HepG2 (cell line): Measurements from ENCODE around the gene CD320. TPM values are rescaled to one million over a fixed set of nuclear protein-coding genes. Genes with fewer than 3 reads are reported as not detected.

ENCODE experiments used
- CCAR2 ChIP-seq: fragments of 200-400 bp; formaldehyde crosslinking; optimal IDR thresholded peaks from 2 replicates; pipeline ENCODE3; 2018; ENCODE audit warnings: low read depth, mild to moderate bottlenecking, low read length, moderate library complexity
- DPF2 ChIP-seq: sonication (generic); formaldehyde crosslinking; IDR thresholded peaks from 2 replicates; pipeline ENCODE4 v1.4.0; 2020; ENCODE audit warnings: mild to moderate bottlenecking, low read depth, missing genetic modification reagents, borderline replicate concordance
- HES4 ChIP-seq: sonication (generic); formaldehyde crosslinking; IDR thresholded peaks from 2 replicates; pipeline ENCODE4 v1.9.0; 2021; ENCODE audit warnings: mild to moderate bottlenecking, missing genetic modification reagents, borderline replicate concordance
- HNRNPH1 ChIP-seq: fragments of 200-400 bp; formaldehyde crosslinking; optimal IDR thresholded peaks from 2 replicates; pipeline ENCODE3; 2017; ENCODE audit warnings: mild to moderate bottlenecking, low read depth, low read length
- IRF1 ChIP-seq: sonication (generic); formaldehyde crosslinking; IDR thresholded peaks from 2 replicates; pipeline ENCODE4 v1.4.0; 2020; ENCODE audit warnings: low read depth, mild to moderate bottlenecking, missing genetic modification reagents
- JARID2 ChIP-seq: sonication (generic); formaldehyde crosslinking; IDR thresholded peaks from 2 replicates; pipeline ENCODE4 v1.8.1; 2023; ENCODE audit warnings: missing genetic modification reagents, inconsistent platforms; ENCODE audit not compliant: insufficient replicate concordance
- KAT2B ChIP-seq: fragments of 150-350 bp; IDR thresholded peaks from 2 replicates; pipeline ENCODE4 v1.6.1; 2014; ENCODE audit warnings: low read depth, low read length, borderline replicate concordance
- MIXL1 ChIP-seq: IDR thresholded peaks from 2 replicates; pipeline ENCODE4 v1.6.1; 2016
- NR3C1 ChIP-seq: sonication (generic); formaldehyde crosslinking; IDR thresholded peaks from 2 replicates; pipeline ENCODE4 v1.4.0; 2020; ENCODE audit warnings: missing genetic modification reagents
- PHB2 ChIP-seq: fragments of 450-650 bp; IDR thresholded peaks from 2 replicates; pipeline ENCODE4 v1.6.1; 2018; ENCODE audit not compliant: partially characterized antibody
- SIN3A ChIP-seq: IDR thresholded peaks from 2 replicates; pipeline ENCODE4 v1.6.1; 2011; ENCODE audit warnings: low read depth, mild to moderate bottlenecking, control low read depth, low read length, borderline replicate concordance
- SP4 ChIP-seq: sonication (generic); formaldehyde crosslinking; IDR thresholded peaks from 2 replicates; pipeline ENCODE4 v1.8.1; 2023; ENCODE audit warnings: mild to moderate bottlenecking, missing genetic modification reagents
- THYN1 ChIP-seq: sonication (generic); formaldehyde crosslinking; IDR thresholded peaks from 2 replicates; pipeline ENCODE4 v1.8.1; 2023; ENCODE audit warnings: low read depth, mild to moderate bottlenecking, moderate library complexity, missing genetic modification reagents, borderline replicate concordance
- ZC3H4 ChIP-seq: sonication (generic); formaldehyde crosslinking; IDR thresholded peaks from 2 replicates; pipeline ENCODE4 v1.4.0; 2020; ENCODE audit warnings: missing genetic modification reagents, borderline replicate concordance
- ZNF101 ChIP-seq: sonication (generic); formaldehyde crosslinking; IDR thresholded peaks from 2 replicates; pipeline ENCODE4 v1.4.0; 2020; ENCODE audit warnings: mild to moderate bottlenecking, low read depth, missing genetic modification reagents, borderline replicate concordance
- ZNF160 ChIP-seq: sonication (generic); formaldehyde crosslinking; IDR thresholded peaks from 2 replicates; pipeline ENCODE4 v1.8.0; 2022; ENCODE audit warnings: mild to moderate bottlenecking, inconsistent platforms, missing genetic modification reagents
- ZNF17 ChIP-seq: sonication (generic); formaldehyde crosslinking; IDR thresholded peaks from 2 replicates; pipeline ENCODE4 v1.5.0; 2020; ENCODE audit warnings: mild to moderate bottlenecking, missing genetic modification reagents
- ZNF282 ChIP-seq: fragments of 450-650 bp; IDR thresholded peaks from 2 replicates; pipeline ENCODE4 v1.6.1; 2018; ENCODE audit not compliant: partially characterized antibody
- ZNF337 ChIP-seq: sonication (generic); formaldehyde crosslinking; IDR thresholded peaks from 2 replicates; pipeline ENCODE4 v1.5.1; 2020; ENCODE audit warnings: missing genetic modification reagents, low read depth, mild to moderate bottlenecking, borderline replicate concordance
- ZNF383 ChIP-seq: sonication (generic); formaldehyde crosslinking; IDR thresholded peaks from 2 replicates; pipeline ENCODE4 v1.4.0; 2020; ENCODE audit warnings: missing genetic modification reagents, mild to moderate bottlenecking, borderline replicate concordance
- ZNF468 ChIP-seq: sonication (generic); formaldehyde crosslinking; IDR thresholded peaks from 2 replicates; pipeline ENCODE4 v1.8.0; 2022; ENCODE audit warnings: mild to moderate bottlenecking, moderate library complexity, missing genetic modification reagents
- ZNF567 ChIP-seq: sonication (generic); formaldehyde crosslinking; IDR thresholded peaks from 2 replicates; pipeline ENCODE4 v1.8.1; 2023; ENCODE audit warnings: mild to moderate bottlenecking, missing genetic modification reagents, borderline replicate concordance
- ZNF704 ChIP-seq: sonication (generic); formaldehyde crosslinking; IDR thresholded peaks from 2 replicates; pipeline ENCODE4 v1.8.1; 2023; ENCODE audit warnings: mild to moderate bottlenecking, inconsistent platforms, moderate library complexity, missing genetic modification reagents, borderline replicate concordance
- ZNF724P ChIP-seq: sonication (generic); formaldehyde crosslinking; IDR thresholded peaks from 2 replicates; pipeline ENCODE4 v1.8.0; 2022; ENCODE audit warnings: missing genetic modification reagents, borderline replicate concordance
- ZNF737 ChIP-seq: sonication (generic); formaldehyde crosslinking; IDR thresholded peaks from 2 replicates; pipeline ENCODE4 v1.5.0; 2020; ENCODE audit warnings: missing genetic modification reagents, mild to moderate bottlenecking, borderline replicate concordance
- ZSCAN30 ChIP-seq: sonication (generic); formaldehyde crosslinking; IDR thresholded peaks from 2 replicates; pipeline ENCODE4 v1.5.0; 2020; ENCODE audit warnings: mild to moderate bottlenecking, missing genetic modification reagents
- polyA plus RNA-seq, 8 experiments: library from polyadenylated mRNA; depleted of rRNA in 3 of 8; stranded (reverse) in 7 of 8; unstranded in 1 of 8; fragments of >200 nt; fragmentation: Illumina TruSeq in 4 of 8; extraction: Trizol in 4 of 8; gene quantifications; 2 replicates each; pipeline versions ENCODE4 v1.2.1 to v1.2.3, GENCODE V29; 2011 to 2016; ENCODE audit warnings: low read depth in 4 of 8, missing spikeins in 1 of 8, mixed read lengths in 1 of 8; ENCODE audit not compliant: insufficient read depth in 1 of 8
- total RNA-seq, 5 experiments: library from RNA; depleted of rRNA; stranded (reverse); fragments of >200 nt; fragmentation: Illumina TruSeq; extraction: Trizol; gene quantifications; 2 replicates each; pipeline ENCODE4 v1.2.3, GENCODE V29; 2016; ENCODE audit warnings: low read depth in 1 of 5
- TF ChIP-seq, protein P1 (sequence below): fragments of 450-650 bp; IDR thresholded peaks from 2 replicates; pipeline ENCODE4 v1.6.1; 2016

Gene CD320
- total and polyA plus RNA-seq, 2 of the 13 experiments (the other 11 are each of a cell fraction or from before 2014, with no cell fraction given) = 83.1 to 99.9 TPM

- TF ChIP-seq KAT2B (no peak), IRF1 (no peak), ZNF337 (CRISPR knock-in tag) (no peak; the same call in none of the 2 replicates), ZNF567 (CRISPR knock-in tag) (no peak; the same call in 1 of the 2 replicates), JARID2 (CRISPR knock-in tag) (no peak), CCAR2 (no peak), ZNF101 (CRISPR knock-in tag) (no peak; the same call in 1 of the 2 replicates), NR3C1 (CRISPR knock-in tag) (no peak), ZNF17 (CRISPR knock-in tag) (no peak), ZNF737 (no peak), HNRNPH1 (no peak), SP4 (CRISPR knock-in tag) (peak; percentile 85), DPF2 (CRISPR knock-in tag) (peak; percentile 13; the same call in 1 of the 2 replicates), MIXL1 (0 out of 2 replicates have a peak, but pooled peaks have one; percentile 11), ZNF282 (no peak), ZNF704 (peak; percentile 88; the same call in 1 of the 2 replicates), PHB2 (no peak), ZC3H4 (CRISPR knock-in tag) (no peak), ZNF468 (CRISPR knock-in tag) (0 out of 2 replicates have a peak, but pooled peaks have one; percentile 94), ZNF724P (CRISPR knock-in tag) (peak; percentile 90), ZNF160 (CRISPR knock-in tag) (peak; percentile 73), HES4 (CRISPR knock-in tag) (no peak), SIN3A (peak; percentile 89), ZSCAN30 (CRISPR knock-in tag) (peak; percentile 92), ZNF383 (CRISPR knock-in tag) (no peak), THYN1 (no peak)
- TF ChIP-seq, protein P1, sequence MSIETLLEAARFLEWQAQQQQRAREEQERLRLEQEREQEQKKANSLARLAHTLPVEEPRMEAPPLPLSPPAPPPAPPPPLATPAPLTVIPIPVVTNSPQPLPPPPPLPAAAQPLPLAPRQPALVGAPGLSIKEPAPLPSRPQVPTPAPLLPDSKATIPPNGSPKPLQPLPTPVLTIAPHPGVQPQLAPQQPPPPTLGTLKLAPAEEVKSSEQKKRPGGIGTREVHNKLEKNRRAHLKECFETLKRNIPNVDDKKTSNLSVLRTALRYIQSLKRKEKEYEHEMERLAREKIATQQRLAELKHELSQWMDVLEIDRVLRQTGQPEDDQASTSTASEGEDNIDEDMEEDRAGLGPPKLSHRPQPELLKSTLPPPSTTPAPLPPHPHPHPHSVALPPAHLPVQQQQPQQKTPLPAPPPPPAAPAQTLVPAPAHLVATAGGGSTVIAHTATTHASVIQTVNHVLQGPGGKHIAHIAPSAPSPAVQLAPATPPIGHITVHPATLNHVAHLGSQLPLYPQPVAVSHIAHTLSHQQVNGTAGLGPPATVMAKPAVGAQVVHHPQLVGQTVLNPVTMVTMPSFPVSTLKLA = peak; percentile 86
These were observed at the start of gene CD320 (continued) for GRCh38 chr19:8307965-8308866.
